ENCODE results near the gene ASTL.

GRCh38 chr2:96151595-96152303 is 13.4 kb upstream of the ASTL start:
- TF ChIP-seq, protein P1, sequence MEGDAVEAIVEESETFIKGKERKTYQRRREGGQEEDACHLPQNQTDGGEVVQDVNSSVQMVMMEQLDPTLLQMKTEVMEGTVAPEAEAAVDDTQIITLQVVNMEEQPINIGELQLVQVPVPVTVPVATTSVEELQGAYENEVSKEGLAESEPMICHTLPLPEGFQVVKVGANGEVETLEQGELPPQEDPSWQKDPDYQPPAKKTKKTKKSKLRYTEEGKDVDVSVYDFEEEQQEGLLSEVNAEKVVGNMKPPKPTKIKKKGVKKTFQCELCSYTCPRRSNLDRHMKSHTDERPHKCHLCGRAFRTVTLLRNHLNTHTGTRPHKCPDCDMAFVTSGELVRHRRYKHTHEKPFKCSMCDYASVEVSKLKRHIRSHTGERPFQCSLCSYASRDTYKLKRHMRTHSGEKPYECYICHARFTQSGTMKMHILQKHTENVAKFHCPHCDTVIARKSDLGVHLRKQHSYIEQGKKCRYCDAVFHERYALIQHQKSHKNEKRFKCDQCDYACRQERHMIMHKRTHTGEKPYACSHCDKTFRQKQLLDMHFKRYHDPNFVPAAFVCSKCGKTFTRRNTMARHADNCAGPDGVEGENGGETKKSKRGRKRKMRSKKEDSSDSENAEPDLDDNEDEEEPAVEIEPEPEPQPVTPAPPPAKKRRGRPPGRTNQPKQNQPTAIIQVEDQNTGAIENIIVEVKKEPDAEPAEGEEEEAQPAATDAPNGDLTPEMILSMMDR (IDR thresholded peaks at IDR 0.05; ENCODE audit: low read depth, low read length, missing input control), result no peak
- TF ChIP-seq, protein P2, sequence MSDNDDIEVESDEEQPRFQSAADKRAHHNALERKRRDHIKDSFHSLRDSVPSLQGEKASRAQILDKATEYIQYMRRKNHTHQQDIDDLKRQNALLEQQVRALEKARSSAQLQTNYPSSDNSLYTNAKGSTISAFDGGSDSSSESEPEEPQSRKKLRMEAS (IDR thresholded peaks at IDR 0.05), result no peak

All from liver (tissue), 2 donors.